Stimulated activated naive CD4-positive, alpha-beta T cell (primary cell): Measurements from ENCODE around the gene CKAP5.

Source experiments
- DNase-seq, 6 experiments: peaks; one replicate each; lab custom pipeline; 2025; lab: John Stamatoyannopoulos, UW

The CKAP5 gene

DNA sequence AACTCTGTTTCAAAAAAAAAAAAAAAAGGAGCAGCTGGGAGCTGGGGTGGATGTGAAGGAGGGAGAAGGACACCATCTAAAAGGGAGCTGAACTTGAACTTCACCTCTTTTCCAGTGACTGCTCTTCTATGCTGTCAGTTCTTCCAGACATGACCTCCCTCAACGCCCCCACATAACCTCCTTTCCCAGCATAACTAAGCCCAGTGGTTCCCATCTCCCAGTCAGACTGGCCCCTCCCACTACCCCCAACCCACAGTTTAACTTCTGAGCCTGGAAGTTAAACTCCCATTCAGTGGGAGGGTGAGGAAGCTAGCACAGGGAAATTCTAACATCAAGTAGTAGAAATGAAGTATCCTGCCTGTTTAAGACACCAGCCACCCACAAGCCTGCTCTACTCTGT lies 147.5 kb downstream of the CKAP5 start:
- DNase-seq = no peak

DNA sequence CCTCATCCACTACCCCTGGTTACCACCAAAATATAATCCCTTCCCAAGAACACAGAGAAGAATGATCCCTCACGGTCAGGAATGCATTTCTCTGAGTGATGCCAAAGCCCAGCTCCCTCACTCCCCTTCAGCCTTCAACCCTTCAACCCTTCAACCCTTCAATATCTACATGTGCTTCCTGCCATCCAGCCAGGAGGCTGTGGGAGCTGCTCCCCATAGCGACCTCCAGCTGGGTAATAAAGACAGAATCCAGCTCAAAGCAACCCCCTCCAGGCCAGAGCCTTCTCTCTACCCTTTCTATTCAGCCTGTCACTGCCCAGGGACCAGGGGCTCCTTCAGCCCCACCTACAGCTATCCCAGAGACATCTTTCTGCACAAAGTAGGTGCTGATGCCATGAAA lies 148.4 kb downstream of the CKAP5 start:
- no peak for DNase-seq

DNA sequence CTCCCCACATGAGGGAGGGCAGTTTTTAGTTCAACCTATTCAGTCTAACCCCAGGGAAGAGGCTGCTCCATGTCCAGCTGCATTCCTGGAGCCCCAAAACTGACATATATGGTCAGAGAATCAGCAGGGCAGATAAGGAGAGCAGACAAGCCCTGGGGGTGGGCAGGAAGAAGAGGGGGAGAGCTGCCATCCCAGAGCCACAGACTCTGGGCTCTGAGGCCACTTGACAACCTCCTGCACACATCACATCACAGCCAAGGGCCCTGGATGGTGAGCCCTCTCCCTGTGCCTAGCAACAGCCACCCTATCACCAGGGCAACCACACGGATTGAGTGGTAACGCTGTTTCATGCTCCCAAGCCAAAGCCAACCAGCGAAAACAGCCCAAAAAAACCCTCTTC lies 148.8 kb downstream of the CKAP5 start:
- no peak for DNase-seq

DNA sequence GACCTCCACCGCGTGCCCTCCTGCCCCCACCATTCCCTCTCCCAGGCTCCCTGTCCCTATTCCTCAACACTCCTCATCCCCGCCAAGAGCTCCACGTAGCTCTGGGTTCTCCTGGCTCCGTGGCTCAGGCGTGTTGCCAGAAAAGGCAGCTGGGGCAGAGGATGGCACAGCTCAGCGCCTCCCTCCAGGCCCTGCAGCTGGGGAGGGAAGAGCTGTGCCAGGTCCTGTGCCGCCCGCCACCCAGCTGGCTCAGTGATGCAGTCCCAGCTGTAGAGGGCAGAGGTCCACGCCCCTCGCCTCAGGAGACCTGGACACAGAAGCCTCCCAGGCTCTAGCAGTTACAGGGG lies 149.9 kb downstream of the CKAP5 start:
- DNase-seq = no peak

DNA sequence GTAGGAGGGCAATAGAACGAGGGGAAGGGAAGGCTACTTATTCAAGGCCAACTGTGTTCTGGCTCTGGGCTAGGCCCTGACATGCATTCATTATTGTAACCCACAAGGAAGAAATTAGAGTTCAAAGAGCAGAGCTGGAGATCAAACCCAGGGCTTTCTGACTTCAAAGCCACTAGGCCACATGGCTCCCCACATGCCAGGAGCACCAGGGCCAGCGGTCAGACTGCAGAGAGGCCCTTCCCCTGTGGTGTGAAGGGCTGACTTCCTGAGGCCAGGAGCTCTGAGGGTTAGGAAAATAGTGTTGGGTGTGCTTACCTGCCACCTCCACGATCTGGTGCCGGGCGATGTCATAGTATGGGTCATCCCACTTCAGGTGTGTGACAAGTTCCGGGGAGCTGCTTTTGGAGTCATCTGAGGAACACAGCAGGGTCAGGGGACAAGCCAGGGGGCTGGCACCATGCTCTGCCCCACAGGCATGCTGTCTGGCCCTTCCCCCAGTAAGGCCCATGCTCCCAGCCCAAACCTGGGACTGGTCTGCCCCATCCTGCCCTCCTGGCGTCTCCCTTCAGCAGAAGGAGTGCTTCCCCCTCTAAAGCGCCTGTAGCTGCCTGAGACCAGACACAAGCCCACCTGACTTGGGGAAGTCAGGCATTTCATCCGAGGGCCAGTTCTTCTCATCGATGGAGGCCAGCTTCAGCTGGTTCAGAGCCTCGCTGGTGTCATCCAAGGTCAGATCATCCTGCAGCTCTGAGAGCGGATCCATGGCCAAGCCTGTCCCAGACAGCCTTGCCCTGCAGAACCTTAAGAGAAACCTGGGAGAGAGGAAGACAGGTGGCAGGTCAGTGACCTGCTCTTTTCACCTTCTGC lies 150.5 kb downstream of the CKAP5 start:
- DNase-seq = no peak

DNA sequence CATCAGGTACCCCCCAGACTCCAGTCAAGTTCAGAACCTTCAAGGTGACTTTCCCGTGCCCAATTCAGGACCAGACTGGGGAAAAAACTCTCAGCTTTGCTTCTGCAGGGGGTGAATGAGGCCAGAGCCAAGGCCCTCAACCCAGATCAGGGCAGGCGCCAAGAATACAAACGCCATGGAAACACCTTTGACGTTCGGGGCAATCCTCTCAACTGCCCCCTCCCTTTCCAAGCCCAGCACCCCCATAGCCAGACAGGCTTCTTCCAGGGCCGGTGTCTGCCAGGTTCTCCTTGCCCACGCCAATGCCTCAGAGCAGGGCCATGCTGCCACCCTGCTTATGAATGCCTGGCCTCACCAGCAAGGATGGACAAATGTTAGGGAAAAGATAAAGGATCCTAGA lies 151.5 kb downstream of the CKAP5 start:
- no peak for DNase-seq

DNA sequence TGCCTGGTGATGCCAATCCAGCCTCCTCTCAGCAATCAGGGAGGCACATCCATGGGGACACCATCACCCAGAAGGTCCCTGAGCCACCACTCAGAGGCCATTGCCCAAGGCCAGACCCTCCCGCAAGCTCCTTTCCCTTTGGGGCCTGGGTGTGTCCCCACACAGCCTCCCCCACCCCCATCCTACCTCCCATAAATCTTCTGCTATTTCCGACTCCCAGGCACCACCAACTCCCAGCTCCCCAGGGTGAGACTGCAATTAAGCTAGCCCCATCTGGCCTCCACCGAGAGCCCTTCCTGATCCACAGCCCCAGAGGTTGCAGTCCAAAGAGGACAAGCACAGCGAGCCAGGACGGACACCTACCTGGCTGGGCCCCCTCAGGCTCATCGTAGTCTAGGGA lies 152.0 kb downstream of the CKAP5 start:
- no peak for DNase-seq

DNA sequence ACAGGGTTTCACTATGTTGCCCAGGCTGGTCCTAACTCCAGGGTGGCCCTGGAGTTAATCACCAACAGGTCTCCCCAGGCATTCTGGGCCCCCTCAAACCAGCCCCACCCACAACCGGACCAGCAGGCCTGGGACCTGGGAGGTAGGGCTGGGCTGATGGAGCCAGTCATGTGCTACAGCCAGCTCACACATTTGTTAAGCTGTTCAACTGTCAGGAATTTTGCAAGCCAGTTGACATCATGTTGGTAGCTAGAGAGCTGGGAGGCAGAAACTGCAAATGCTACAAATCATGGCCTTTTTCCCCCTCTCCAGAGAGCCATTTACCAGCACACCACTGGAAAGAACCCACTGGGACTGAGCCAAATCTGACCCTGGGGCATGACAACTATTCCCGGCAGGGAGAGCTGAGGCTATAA lies 152.5 kb downstream of the CKAP5 start:
- DNase-seq = no peak
